SU-DHL-6 (cell line): ENCODE results near the gene PRKCE.

Experiments
- H2AFZ ChIP-seq: fragments of 200-600 bp; sonication (generic); 2 replicates; pipeline ENCODE4 v1.6.1; 2014; ENCODE audit warnings: low read depth, mild to moderate bottlenecking, moderate library complexity, mixed read lengths, antibody characterized with exemption, low read length; ENCODE audit not compliant: severe bottlenecking
- H3F3A ChIP-seq: fragments of 200-600 bp; shearing (Covaris generic); 2 replicates; pipeline ENCODE4 v1.6.0; 2016; ENCODE audit warnings: antibody characterized with exemption, mild to moderate bottlenecking; ENCODE audit not compliant: insufficient read depth
- H3K27ac ChIP-seq: fragments of 200-600 bp; sonication (generic); 2 replicates; pipeline ENCODE4 v1.5.1; 2016; ENCODE audit warnings: low read depth, mild to moderate bottlenecking, low read length, moderate library complexity, mixed read lengths
- H3K27me3 ChIP-seq: fragments of 200-600 bp; sonication (generic), shearing (Covaris generic); 2 replicates; pipeline ENCODE4 v1.6.0; 2014; ENCODE audit warnings: mild to moderate bottlenecking, low read length
- H3K36me3 ChIP-seq: fragments of 200-600 bp; sonication (generic); 2 replicates; pipeline ENCODE4 v1.6.1; 2014; ENCODE audit warnings: mild to moderate bottlenecking, low read length, mixed read lengths
- H3K4me2 ChIP-seq: fragments of 300-600, 200-600 bp; shearing (Covaris generic), sonication (generic); 2 replicates; pipeline ENCODE4 v1.6.0; 2014; ENCODE audit warnings: low read length, low read depth, mild to moderate bottlenecking; ENCODE audit not compliant: poor library complexity, severe bottlenecking
- H3K4me3 ChIP-seq: fragments of 200-600 bp; sonication (generic); 2 replicates; pipeline ENCODE4 v1.5.1; 2014; ENCODE audit warnings: antibody characterized with exemption, low read length, mild to moderate bottlenecking, mixed read lengths; ENCODE audit not compliant: insufficient read depth, poor library complexity, severe bottlenecking
- H3K79me2 ChIP-seq: fragments of 200-600 bp; sonication (generic); 2 replicates; pipeline ENCODE4 v1.6.1; 2014; ENCODE audit warnings: mild to moderate bottlenecking, low read length, moderate library complexity; ENCODE audit not compliant: insufficient read depth
- H3K9ac ChIP-seq: fragments of 200-600 bp; sonication (generic); 2 replicates; pipeline ENCODE4 v1.7.0; 2014; ENCODE audit warnings: mild to moderate bottlenecking, low read length
- H3K9me2 ChIP-seq: fragments of 200-600 bp; sonication (generic); replicated peaks from 2 replicates; pipeline ENCODE4 v1.6.1; 2014; ENCODE audit warnings: low read length; ENCODE audit not compliant: insufficient read depth
- H3K9me3 ChIP-seq: fragments of 200-600 bp; sonication (generic); 2 replicates; pipeline ENCODE4 v1.6.1; 2014; ENCODE audit warnings: low read length, mixed read lengths; ENCODE audit not compliant: insufficient read depth
- H4K20me1 ChIP-seq: fragments of 200-600 bp; sonication (generic); 2 replicates; pipeline ENCODE4 v1.6.1; 2014; ENCODE audit warnings: low read depth, mild to moderate bottlenecking, antibody characterized with exemption, low read length, moderate library complexity, mixed read lengths
- EZH2phosphoT487 ChIP-seq: fragments of 200-600 bp; sonication (generic), shearing (Covaris generic); conservative IDR thresholded peaks from 2 replicates; pipeline ENCODE4 v1.6.1; 2018; ENCODE audit warnings: mild to moderate bottlenecking, antibody characterized with exemption, low read length, moderate library complexity, mixed read lengths
- TF ChIP-seq, protein P1 (sequence below): fragments of 200-600 bp; sonication (generic); IDR thresholded peaks from one replicate; pipeline ENCODE4 v1.5.1; 2017; ENCODE audit warnings: antibody characterized with exemption, mild to moderate bottlenecking, low read length, moderate library complexity; ENCODE audit not compliant: insufficient read depth, poor library complexity, severe bottlenecking

Gene PRKCE

DNA sequence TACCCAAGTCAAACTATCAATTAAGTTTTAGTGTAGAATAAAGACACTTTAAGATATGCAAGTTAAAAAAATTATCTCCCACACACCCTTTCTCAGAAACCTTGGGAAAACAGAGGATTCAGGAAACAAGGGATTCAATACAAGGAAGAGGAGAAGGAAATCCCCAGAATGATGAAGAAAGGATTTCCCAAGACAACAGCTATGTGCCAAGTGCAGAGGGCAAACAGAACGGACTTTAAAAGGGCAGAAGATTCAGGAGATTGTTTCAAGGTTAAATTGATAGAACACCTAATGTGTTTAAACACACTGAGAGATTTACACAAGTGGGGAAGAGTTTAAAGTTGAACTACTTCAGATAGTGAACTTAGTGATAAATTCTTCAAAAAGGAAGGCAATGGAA is 574.3 kb downstream of the PRKCE start:
- no peak overlapping the region for H3K27ac ChIP-seq
- no peaks in the 10 kb centered on the region for H4K20me1 ChIP-seq
- H3K79me2 ChIP-seq = no peaks in the 10 kb centered on the region
- H3F3A ChIP-seq = no peaks in the 10 kb centered on the region
- 0 out of 2 replicates have a peak, but pooled peaks cover 2% of the 10 kb centered on the region for H3K27me3 ChIP-seq
- H3K9me2 ChIP-seq = no peaks in the 10 kb centered on the region
- no peak overlapping the region for H2AFZ ChIP-seq
- no peak overlapping the region for H3K4me3 ChIP-seq
- TF ChIP-seq, protein P1, sequence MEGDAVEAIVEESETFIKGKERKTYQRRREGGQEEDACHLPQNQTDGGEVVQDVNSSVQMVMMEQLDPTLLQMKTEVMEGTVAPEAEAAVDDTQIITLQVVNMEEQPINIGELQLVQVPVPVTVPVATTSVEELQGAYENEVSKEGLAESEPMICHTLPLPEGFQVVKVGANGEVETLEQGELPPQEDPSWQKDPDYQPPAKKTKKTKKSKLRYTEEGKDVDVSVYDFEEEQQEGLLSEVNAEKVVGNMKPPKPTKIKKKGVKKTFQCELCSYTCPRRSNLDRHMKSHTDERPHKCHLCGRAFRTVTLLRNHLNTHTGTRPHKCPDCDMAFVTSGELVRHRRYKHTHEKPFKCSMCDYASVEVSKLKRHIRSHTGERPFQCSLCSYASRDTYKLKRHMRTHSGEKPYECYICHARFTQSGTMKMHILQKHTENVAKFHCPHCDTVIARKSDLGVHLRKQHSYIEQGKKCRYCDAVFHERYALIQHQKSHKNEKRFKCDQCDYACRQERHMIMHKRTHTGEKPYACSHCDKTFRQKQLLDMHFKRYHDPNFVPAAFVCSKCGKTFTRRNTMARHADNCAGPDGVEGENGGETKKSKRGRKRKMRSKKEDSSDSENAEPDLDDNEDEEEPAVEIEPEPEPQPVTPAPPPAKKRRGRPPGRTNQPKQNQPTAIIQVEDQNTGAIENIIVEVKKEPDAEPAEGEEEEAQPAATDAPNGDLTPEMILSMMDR = no peak
- no peak for TF ChIP-seq EZH2phosphoT487
- H3K36me3 ChIP-seq = no peaks in the 10 kb centered on the region
- no peaks in the 10 kb centered on the region for H3K9me3 ChIP-seq
- no peak overlapping the region for H3K9ac ChIP-seq
- no peak overlapping the region for H3K4me2 ChIP-seq

DNA sequence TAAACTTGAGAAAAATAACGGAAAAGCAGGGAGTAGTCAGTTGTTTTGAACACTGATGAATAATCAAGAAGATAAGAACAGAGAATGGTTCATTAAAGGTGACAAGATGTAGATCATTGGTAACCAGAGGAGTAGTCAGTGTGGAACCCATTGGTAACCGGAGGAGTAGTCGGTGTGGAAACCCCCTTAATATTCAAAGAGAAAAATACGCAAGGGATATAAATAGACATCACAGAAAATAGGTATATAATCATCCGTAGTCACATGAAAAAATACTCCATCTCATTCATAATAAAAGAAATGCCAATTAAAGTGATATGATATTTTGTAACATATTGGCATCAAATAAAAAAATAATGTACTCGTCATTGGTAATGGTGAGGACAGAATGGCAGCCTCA is 575.1 kb downstream of the PRKCE start:
- H3K27ac ChIP-seq = no peak overlapping the region
- no peak overlapping the region for H3K4me3 ChIP-seq
- no peak overlapping the region for H2AFZ ChIP-seq
- TF ChIP-seq, protein P1 = no peak
- TF ChIP-seq EZH2phosphoT487 = no peak
- no peaks in the 10 kb centered on the region for H3K36me3 ChIP-seq
- H4K20me1 ChIP-seq = no peaks in the 10 kb centered on the region
- H3K9ac ChIP-seq = no peak overlapping the region
- H3K4me2 ChIP-seq = no peak overlapping the region
- no peaks in the 10 kb centered on the region for H3F3A ChIP-seq
- no peaks in the 10 kb centered on the region for H3K79me2 ChIP-seq
- 0 out of 2 replicates have a peak, but pooled peaks cover 2% of the 10 kb centered on the region for H3K27me3 ChIP-seq
- H3K9me2 ChIP-seq = no peaks in the 10 kb centered on the region
- H3K9me3 ChIP-seq = no peaks in the 10 kb centered on the region

GRCh38 chr2:46227022-46227421 is 575.5 kb downstream of the PRKCE start:
- no peaks in the 10 kb centered on the region for H3K9me3 ChIP-seq
- no peaks in the 10 kb centered on the region for H4K20me1 ChIP-seq
- H3F3A ChIP-seq = no peaks in the 10 kb centered on the region
- no peaks in the 10 kb centered on the region for H3K36me3 ChIP-seq
- H3K4me3 ChIP-seq = no peak overlapping the region
- TF ChIP-seq, protein P1 = no peak
- no peak for TF ChIP-seq EZH2phosphoT487
- no peaks in the 10 kb centered on the region for H3K79me2 ChIP-seq
- H3K27me3 ChIP-seq = 0 out of 2 replicates have a peak, but pooled peaks cover 2% of the 10 kb centered on the region
- no peak overlapping the region for H3K9ac ChIP-seq
- H3K4me2 ChIP-seq = no peak overlapping the region
- no peak overlapping the region for H3K27ac ChIP-seq
- H3K9me2 ChIP-seq = no peaks in the 10 kb centered on the region
- no peak overlapping the region for H2AFZ ChIP-seq
